A673 (cell line): ENCODE results near the gene CFAP46.

ENCODE experiments used
- CTCF ChIP-seq: fragments of 300-800, 200-600 bp; sonication (generic); conservative IDR thresholded peaks from 2 replicates; pipeline ENCODE4 v1.5.1; 2017; ENCODE audit warnings: low read depth, mild to moderate bottlenecking, antibody characterized with exemption, low read length, moderate library complexity, mixed read lengths
- EZH2 ChIP-seq: fragments of 200-600 bp; sonication (generic); IDR thresholded peaks from 2 replicates; pipeline ENCODE4 v1.6.1; 2017; ENCODE audit warnings: borderline replicate concordance, low read depth, mild to moderate bottlenecking, mixed read lengths, antibody characterized with exemption, low read length; ENCODE audit not compliant: poor library complexity, severe bottlenecking

GRCh38 chr10:132958883-132959558 lies 16.7 kb upstream of the CFAP46 start:
- TF ChIP-seq CTCF, result no peak
- no peak for TF ChIP-seq EZH2
